ENCODE measurements around the gene GARRE1.
"Not testable (repeated sequence)": the region's sequence is repeated elsewhere in the genome, so short reads cannot be mapped to it uniquely, and the experiment has no call there.

The GARRE1 gene

DNA sequence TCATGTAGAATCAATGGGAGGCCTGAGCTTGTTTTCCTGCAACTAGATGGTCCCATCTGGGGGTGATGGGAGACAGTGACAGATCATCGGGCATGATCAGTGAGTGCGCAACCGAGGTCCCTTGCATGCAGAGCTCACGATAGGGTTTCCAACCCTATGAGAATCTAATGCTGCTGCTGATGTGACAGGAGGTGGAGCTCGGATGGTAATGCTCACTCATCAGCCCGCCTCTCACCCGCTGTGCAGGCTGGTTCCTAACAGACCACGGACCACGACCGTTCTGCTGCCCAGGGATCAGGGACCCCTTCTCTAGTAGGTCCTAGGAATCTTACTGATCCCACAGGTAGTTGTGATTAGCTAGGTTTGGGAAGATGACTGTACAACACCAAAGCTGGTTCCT lies 23.5 kb upstream of the GARRE1 start:
- DNase-seq (ENCODE audit: low read depth in 2 of 3, low spot score in 2 of 3): no peak

DNA sequence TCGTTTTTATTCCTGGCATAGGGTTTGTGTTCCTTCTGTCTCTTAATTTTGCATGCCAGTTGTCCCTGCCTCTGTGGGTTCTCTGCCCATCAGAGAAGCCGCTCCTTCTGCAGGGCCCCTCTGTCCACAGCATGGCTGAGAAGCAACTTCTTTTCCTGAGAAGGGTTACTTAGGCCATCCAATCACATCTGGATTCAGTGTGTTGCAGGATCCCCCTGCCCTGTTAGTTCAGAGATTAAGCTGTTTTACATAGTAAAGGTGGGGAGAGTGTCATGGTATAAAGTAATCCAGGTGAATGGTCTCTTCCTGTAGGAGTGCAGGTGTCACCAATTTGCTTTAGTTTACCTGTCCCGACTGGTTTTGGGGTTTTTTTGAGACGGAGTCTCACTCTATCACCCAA lies 22.9 kb upstream of the GARRE1 start:
- DNase-seq (ENCODE audit: low read depth in 2 of 3, low spot score in 2 of 3): no peak

DNA sequence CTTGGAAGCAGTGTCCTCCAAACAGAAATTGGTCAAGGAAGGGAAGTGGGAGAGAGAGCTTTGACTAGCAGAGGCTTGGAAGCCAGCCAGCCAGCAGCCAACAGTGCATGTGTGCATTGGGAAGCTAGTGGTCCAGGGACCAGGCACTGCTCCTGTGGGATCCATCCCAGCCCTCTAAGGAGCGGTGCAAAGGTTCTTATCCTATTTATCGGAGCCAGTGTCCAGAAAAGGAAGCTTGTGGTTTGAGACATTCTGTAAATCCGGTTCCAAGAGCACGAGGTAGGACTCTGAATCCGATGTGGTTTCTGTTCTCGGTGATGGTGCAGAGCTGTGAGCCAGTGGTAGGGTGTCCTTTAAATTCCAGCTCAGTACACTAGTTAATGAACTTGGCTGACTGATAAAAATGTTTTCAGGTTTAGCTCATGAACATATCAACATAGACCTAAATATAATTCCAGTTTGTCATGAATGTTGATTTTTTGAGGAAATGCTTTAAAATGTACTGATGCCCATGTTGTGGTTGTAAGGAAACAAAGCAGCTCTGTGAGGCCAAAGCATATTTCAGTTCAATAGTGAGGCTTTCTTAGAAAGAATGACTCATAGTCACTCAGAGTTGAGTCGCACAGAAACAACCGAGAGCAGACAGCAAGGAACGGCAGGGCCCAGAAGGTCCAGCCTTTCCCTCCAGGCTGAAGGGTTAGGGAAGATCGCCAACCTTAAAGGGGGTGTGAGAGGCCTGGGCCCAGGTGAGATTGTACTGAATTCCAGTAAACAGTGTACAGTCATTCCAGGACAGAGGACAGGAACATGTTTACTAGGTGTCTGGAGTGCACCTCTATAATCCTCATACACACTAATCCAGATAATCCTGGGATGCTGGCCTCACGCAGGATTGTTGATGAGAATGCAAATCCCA lies 21.5 kb upstream of the GARRE1 start:
- DNase-seq (ENCODE audit: low read depth in 2 of 3, low spot score in 2 of 3): no peak

DNA sequence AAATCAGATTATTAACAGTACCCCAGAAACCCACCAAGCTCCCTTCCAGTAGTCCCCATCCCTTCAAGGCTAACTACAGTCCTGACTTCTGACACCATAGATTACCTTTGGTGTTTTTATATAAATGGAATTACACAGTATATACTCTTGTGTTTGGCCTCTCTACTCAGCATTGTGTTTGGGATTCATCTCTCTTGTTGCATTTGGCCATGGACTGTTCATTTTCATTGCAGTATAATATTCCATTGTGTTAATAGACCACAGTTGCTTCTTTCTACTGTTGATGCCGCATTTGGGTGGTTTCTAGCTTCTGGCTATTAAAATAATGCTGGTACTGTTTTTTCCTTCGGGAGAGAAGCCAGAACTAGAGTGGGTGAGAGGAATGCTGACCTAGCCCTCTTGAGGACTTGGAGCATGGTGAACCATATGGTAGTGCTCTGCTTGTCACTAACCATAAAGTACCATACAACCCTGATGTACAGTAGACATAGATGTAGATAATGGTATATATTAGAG lies 18.9 kb upstream of the GARRE1 start:
- DNase-seq (ENCODE audit: low read depth in 2 of 3, low spot score in 2 of 3): no peak

DNA sequence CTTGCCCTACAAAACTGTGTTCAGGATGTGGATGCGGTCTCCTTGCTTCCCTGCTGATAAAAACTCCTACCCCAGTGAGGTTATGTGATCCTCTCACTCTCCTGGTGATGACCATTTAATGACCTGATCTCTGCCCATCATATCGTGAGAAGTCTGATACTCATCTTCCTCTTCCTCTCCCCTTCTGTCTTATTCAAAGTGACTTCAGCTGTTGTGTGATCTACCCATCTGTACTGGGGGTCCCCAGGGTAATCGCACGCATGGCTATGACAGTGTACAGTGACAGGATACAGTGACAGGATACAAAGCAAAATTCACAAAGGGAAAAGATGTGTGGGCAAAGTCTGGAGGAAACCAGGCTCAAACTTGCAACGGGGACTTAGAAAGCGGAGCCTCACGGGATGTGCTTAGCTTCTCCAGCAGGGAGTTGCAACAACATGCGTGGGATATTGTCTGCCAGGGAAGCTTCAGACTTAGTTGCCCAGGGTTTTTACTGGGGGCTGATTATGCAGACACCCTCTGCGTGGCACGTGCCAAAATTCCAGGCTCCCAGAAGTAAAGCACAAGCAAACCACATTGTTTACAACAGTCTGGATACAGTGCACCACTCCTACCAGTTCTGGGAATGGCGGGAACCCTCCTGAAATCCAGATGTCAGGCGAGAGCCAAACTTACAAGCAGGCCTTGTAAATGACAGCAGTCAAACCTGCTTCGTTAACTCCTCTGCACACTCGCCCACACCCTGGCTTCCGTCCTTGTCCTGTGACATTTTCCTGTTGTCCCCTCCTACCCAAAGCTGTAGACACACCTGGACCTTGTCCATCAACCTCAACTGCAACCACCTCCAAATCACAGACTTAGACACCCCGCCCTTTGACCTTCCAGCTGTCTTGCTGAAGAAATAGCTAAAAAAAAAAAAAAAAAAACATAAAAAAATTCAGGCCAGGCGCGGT lies 18.0 kb upstream of the GARRE1 start:
- DNase-seq (ENCODE audit: low read depth in 2 of 3, low spot score in 2 of 3): no peak

DNA sequence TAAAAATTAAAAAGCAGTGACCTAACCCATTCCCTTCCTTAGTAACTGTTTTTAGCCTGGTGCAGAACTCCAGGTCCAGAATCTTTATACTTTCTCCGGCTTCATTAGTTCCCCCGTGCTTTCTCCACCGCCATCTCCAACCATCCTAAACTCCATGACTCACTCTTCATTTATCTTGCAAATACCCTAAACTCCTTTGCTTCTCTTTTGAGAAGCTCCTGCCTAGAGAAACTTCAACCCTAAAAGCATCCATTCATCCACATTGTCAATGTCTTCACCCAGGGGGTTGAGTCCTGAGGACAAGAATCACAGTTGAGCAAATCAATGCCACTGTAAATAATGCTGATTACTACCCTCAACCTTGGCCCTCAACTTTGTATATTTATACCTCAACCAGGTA lies 17.1 kb upstream of the GARRE1 start:
- DNase-seq (ENCODE audit: low read depth in 2 of 3, low spot score in 2 of 3): no peak

DNA sequence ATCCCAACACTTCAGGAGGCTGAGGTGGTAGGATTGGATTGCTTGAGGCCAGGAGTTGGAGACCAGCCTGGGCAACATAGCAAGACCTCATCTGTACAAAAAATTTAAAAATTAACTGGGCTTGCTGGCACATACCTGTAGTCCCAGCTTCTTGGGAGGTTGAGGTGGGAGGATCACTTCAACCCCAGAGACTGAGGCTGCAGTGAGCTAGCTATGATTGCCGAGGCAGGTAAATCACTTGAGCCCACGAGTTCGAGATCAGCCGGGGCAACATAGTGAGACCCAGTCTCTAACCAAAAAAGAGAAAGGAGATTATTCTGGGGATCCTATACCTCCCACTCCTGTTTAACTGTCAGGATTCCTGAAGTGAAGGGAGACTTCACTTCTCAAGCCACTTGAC lies 16.4 kb upstream of the GARRE1 start:
- DNase-seq (ENCODE audit: low read depth in 2 of 3, low spot score in 2 of 3): no peak

DNA sequence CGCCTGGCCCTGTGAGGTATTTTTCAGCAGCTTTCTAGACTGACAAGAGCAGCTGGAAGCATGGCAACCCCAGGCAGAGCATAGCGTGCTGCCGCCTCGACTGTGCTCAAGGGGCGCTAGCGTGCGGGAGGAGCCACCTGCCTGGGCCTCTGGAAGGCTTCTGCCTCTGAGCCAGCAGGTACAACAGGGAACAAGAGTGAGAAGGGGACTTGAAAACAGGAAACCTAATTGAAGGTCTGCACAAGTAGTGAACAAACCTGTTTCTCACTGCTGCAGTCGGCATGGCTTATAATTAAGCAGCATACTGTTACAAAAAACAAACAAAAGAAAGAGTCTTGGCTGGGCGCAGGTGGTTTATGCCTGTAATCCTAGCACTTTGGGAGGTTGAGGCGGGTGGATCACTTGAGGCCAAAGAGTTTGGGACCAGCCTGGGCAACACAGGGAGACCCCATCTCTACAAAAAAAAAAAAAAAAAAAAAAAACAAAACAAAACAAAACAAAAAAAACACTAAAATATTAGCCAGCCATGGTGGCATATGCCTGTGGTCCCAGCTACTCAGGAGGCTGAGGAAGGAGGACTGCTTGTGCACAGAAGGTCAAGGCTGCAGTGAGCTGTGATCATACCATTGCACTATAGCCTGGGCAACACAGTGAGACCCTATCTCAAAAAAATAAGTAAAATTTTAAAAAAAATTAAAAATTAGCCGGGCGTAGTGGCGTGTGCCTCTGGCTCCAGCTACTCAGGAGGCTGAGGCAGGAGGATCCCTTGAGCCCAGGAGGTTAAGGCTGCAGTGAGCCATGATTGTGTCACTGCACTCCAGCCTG lies 12.6 kb upstream of the GARRE1 start:
- DNase-seq (ENCODE audit: low read depth in 2 of 3, low spot score in 2 of 3): no peak

DNA sequence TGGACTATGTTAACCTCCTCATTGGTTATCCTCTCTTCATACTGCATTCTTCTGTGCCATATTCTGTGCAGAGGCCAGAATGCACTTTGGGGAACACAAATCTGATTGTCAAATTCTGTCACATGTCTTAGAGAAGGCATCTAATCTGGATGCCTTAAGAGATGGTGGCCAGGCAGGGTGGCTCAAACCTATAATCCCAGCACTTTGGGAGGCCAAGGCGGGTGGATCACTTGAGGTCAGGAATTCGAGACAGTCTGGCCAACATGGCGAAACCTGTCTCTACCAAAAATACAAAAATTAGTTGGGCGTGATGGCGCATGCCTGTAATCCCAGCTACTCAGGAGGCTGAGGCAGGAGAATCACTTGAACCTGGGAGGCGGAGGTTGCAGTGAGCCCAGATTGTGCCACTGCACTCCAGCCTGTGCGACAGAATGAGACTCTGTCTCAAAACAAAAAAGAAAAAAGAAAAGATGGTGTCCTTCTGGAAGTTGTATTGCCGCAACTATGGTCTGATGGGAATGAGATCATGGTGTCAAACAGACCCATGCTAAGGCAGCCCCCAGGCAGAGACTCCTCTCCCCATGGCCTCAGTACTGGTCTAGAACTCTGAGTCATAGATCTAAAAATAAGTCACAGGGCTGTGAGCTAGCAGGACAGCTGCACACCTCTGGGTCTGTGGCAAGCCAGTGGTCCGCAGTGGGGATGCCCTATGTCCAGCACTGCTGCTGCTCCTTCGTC lies 11.0 kb upstream of the GARRE1 start:
- not testable (repeated sequence) for DNase-seq (ENCODE audit: low read depth in 2 of 3, low spot score in 2 of 3)

DNA sequence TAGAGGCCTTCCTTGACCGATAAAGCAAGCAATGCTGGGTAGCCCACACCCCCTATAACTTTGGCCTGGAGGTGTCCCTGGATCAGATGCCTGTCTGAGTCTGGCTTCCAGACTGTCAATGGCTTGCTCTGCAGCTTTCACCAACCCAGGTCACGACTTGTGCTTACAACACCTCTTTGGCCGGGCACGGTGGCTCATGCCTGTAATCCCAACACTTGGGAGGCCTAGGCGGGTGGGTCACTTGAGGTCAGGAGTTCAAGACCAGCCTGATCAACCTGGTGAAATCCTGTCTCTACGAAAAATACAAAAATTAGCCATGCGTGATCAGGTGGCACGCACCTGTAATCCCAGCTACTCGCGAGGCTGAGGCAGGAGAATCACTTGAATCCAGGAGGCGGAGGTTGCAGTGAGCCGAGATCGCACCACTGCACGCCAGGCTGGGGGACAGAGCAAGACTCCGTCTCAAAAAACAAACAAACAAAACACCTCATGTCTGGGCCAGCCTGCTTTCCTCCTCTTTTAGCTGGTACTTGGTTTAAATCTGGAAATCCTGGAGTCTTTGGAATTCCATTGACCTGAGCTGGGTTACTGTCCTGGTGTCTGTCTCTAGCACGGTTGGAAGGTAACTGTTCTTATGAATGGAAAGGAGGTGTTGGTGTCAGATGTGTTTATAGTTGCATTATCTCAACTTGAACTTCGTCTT lies 10.3 kb upstream of the GARRE1 start:
- DNase-seq (ENCODE audit: low read depth in 2 of 3, low spot score in 2 of 3): no peak

DNA sequence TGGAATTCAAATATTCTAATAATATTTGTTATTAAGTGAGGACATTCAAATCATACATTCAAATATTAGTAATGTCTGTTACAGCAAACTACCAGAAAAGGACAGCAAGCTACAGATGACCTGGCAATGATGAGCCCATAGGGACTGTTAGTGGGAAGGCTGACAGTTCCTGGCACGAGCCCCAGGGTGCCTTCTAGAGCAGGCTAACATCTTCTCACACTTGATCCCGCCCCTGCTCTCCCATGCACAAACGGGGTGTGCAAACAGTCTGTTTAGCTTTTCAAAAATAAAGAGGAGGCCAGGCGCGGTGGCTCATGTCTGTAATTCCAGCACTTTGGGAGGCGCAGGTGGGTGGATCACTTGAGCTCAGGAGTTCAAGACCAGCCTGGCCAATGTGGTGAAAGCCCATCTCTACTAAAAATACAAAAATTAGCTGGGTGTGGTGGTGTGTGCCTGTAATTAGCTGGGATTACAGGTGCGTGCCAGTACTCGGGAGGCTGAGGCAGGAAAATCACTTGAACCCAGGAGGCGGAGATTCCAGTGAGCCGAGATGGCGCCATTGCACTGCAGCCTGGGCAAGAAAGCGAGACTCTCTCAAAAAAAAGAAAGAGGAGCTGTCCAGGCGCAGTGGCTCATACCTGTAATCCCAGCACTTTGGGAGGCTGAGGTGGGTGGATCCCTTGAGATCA lies 9.6 kb upstream of the GARRE1 start:
- no peak for DNase-seq (ENCODE audit: low read depth in 2 of 3, low spot score in 2 of 3)

DNA sequence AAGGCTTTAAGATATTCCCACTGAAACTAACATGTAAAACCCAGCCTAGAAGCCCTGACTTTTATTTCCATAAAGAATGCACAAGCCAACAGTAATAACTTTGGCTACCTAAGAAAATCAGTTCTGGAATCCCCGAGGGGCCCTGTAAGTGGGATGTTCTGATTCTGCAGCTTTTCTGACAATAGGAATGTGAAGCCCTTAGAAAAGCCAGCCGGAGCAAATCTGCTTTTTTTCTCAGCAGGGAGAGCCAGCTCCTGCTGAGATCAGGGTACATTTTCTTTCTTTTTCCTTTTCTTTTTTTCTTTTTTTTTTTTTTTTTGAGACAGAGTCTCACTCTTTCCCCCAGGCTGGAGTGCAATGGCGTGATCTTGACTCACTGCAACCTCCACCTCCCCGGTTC lies 8.0 kb upstream of the GARRE1 start:
- DNase-seq (ENCODE audit: low read depth in 2 of 3, low spot score in 2 of 3): no peak

DNA sequence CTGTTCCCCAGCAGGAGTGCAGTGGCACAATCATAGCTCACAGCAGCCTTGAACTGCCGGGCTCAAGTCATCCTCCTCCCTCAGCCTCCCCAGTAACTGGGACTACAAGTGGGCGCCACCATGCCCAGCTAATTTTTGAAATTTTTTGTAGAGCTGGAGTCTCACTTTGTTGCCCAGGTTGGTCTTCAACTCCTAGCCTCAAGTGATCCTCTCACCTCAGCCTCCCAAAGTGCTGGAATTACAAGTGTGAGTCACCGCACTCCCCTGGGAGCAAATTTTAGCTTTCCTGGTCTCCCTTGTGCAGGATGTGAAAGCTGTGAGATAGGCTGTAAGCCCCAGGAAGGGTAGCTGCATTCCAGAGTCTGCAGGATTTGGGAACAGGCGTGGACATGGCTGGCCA lies 5.4 kb upstream of the GARRE1 start:
- no peak for DNase-seq (ENCODE audit: low read depth in 2 of 3, low spot score in 2 of 3)

DNA sequence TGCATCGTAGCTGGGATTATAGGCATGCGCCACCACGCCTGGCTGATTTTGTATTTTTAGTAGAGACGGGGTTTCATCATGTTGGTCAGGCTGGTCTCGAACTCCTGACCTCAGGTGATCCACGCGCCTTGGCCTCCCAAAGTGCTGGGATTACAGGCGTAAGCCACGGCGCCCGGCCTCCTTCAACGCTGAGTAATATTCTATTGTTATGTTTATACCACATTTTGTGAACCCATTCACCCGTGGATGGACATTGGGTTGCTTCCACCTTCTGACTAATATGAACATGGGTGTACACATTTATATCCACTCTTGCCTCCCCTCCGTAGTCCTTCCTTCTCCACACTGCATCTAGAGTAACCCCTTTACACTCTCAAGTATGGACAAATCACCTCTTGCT lies 1.2 kb upstream of the GARRE1 start:
- not testable (repeated sequence) for DNase-seq (ENCODE audit: low read depth in 2 of 3, low spot score in 2 of 3)

DNA sequence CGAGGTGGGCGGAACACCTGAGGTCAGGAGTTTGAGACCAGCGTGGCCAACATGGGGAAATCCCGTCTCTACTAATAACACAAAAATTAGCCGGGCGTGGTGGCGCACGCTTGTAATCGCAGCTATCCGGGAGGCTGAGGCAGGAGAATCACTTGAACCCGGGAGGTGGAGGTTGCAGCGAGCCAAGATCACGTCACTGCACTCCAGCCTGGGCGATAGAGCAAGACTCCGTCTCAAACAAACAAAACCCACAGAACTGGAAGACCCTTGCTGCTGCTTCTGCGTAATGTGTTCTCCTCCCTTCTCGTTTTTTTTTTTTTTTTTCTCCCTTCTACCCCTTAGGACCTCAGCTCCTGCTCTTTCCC lies 691 bp upstream of the GARRE1 start:
- DNase-seq (ENCODE audit: low read depth in 2 of 3, low spot score in 2 of 3): not testable (repeated sequence)

DNA sequence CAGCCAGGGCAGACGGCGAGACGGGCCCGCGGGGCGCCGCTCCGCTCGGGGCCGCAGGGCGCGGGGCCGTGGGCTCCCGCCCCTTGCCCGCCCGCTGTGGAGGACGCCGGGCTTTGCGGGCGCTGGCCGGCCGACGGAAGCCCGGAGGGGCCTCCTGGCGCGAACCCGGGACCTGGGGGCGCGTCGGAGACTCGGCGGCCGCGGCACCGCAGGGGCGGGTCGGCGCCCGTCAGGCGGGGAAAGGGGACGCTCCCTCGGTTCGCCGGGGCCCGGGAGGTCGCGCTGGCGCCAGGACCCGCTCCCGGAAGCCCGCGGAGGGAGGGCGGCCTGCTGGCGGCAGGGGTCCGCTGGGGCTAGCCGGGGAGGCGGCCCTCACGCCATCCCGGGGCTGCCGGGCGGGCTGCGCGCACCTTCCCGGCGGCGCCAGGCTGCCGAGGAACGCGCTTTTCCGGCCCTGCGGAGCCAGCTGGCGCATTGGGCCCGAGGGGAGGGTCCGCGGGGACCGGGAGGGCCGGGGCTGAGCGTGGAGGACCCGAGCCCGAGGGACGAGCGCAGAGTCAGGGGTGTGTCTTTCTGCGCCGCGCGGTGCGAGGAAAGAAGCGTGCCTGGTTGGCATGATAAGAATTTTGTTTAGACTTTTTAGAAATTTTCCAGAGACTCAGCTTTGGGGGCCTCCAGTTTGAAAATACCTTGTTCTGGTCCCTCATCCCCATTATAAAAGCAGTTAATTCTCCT lies 511 bp downstream of the GARRE1 start:
- peak in 2 of 3 experiments; percentile 8 to 13 for DNase-seq (ENCODE audit: low read depth in 2 of 3, low spot score in 2 of 3)

DNA sequence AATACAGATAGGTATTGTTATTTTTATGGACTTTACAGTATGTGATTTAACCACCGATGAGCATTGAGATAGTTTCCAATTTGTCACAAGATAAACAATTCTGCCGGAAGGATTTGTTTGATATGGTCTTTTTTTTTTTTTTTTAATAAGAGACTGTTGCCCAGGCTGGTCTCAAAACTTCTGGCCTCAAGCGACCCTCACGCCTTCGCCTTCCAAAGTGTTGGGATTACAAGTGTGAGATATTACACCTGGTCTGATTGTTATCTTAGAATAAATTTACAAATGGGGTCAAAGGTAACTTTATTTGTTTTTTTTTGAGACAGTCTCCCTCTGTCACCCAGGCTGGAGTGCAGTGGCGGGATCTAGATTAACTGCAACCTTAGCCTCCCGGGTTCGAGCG lies 1.2 kb downstream of the GARRE1 start:
- DNase-seq (ENCODE audit: low read depth in 2 of 3, low spot score in 2 of 3): no peak

DNA sequence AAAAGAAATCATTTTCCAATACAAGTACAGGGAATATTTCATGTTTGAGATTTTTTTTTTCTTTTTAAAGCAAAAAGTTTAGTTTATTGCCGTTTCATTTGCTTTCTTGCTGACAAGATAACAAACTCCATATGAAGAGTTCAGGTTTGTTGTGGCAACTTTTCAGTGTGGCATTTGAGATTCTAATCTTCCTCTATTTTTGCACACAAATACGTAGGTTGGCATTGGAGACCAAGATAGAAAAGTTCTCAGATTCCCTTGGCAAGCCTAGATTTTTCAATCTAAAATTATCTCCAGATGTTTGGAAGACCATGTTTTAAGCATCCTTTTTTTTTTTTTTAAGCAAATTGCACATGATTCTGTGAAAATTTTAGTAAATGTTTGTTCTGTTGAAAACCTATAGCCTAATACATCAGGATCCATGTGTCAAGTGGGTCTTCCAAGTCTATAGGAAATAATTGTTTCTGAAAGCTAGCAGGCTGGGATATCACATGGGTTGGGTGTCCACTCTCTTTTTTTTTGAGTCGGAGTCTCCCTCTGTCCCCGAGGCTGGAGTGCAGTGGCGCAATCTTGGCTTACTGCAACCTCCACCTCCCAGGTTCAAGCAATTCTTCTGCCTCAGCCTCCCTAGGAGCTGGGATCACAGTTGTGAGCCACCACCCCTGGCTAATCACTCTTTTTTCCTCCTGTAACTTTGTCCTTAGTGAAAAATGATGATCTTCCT lies 2.6 kb downstream of the GARRE1 start:
- DNase-seq (ENCODE audit: low read depth in 2 of 3, low spot score in 2 of 3): no peak
